ENCODE measurements around the gene FBXW7.

- TF ChIP-seq CTCF (conservative IDR thresholded peaks at IDR 0.05; ENCODE audit: low read length) (no peak), EZH2phosphoT487 (IDR thresholded peaks at IDR 0.05; ENCODE audit: borderline replicate concordance) (no peak)
Measured at GRCh38 chr4:152424977-152425376, 110.9 kb downstream of the FBXW7 start.

Data from Loucy (cell line).